ENCODE data around the gene JMJD8.
A peak's percentile ranks its signal among the peaks of the same experiment; 100 is the strongest.

Gene JMJD8, protein sequence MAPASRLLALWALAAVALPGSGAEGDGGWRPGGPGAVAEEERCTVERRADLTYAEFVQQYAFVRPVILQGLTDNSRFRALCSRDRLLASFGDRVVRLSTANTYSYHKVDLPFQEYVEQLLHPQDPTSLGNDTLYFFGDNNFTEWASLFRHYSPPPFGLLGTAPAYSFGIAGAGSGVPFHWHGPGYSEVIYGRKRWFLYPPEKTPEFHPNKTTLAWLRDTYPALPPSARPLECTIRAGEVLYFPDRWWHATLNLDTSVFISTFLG

GRCh38 chr16:684071-684794 lies at the start of gene JMJD8:
Gene JMJD8 (minus strand): TSS chr16:684334. CDS start chr16:684319, 15 bp downstream.
- peak; percentile 96 for DNase-seq

GRCh38 chr16:733382-734207 lies 49.5 kb upstream of the JMJD8 start:
- DNase-seq: no peak

DNA sequence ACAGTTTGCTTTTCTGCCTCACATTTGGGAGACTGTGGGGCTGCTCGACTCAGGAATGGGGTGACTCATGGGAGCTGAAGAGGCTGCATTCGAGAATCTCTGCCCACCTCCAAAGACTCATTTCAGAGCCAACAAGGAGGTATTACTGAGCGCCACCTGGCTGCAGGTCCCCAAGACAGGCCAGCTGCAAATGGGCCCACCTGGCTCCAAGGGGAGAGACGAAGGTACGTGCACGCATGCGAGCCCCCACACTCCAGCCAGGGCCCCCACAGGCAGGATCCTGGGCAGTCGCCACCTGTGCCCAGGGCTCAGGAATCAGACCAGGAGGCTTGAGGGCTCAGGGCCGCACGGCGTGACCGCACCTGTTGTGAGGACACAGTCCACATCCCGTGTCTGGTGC lies 48.8 kb upstream of the JMJD8 start:
- DNase-seq: no peak

DNA sequence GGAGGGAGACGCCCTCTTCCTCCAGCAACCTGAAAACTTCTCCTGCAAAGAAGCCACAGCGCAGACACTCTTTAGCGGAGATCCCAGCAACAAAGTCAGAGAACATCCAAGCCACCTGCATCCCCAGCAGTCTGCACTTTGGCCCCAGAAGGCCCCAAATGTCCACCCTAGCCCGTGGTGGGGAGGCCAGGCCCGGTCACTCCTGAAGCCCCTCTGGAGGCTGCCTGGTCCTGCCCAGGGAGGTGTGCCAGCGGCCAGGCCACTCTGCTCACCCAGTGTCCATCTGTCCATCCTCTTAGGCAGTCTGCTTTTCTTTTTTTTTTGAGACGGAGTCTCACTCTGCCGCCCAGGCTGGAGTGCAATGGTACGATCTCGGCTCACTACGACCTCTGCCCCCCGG lies 48.2 kb upstream of the JMJD8 start:
- DNase-seq: no peak

DNA sequence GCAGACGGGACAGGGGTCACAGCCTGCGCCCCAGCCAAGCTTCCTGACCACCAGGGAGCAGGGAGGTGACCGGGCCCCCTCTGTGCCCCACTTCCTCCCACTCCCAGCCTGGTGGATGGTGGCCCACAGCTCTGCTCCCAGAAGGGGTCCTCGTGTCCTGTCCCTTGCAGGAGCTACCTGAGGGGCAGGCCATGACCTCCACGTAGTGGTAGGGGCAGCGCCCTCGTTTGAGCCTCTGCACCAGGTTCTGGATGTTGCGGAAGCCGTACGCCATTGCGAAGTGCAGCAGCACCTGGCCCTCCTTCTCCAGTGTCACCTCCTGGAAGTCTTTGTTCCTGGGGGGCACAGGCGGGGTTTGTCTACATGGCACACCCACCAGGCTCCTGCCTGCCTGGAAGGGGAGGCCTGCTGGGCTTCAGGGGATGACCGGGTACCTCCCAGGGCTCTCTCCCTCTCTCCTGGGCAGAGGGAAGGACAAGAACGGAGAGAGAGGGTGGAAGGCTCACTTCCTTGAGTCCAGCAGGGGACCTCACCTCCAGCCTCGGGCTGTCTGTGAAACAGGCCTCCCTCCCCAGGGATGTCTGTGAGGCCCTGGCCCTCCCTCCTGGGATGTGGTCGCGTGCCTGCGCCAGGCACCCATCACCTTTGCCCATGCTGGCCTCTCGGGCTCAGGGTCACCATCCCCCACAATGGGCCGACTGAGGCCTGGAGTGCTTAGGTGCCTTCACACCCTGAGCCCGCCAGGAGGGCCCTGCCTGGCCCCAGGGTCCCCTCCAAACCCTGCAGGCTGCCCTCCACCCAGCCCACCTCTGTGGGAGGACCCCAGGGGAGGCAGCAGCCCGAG lies 46.8 kb upstream of the JMJD8 start:
- DNase-seq: no peak

- DNase-seq: no peak
Observed at GRCh38 chr16:729768-730665, 45.9 kb upstream of the JMJD8 start.

GRCh38 chr16:728890-729744 lies 45.0 kb upstream of the JMJD8 start:
- DNase-seq: no peak

DNA sequence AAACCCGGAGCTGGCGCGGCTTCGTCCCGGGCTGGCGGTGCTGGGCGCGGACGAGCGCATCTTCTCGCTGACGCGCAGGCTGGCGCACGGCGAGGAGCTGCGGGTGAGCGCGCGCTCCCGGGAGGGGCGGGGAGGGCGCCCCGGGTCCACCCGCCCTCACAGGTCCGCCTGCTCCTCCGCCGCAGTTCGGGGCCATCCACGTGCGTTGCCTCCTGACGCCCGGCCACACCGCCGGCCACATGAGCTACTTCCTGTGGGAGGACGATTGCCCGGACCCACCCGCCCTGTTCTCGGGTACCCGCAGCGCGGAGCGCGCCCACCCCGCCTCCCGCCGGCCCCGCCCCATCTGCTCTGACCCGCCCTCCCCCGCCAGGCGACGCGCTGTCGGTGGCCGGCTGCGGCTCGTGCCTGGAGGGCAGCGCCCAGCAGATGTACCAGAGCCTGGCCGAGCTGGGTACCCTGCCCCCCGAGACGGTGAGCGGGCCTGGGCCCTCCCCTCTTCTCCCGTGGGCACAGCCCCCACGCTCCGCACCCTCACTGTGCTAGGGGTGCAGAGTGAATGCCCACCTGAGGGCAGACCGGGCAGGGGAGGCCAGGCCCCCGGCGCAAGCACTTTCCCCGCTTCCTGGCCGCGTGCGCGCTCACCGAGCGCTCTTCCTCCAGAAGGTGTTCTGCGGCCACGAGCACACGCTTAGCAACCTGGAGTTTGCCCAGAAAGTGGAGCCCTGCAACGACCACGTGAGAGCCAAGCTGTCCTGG lies 44.2 kb upstream of the JMJD8 start:
- DNase-seq: peak; percentile 88

GRCh38 chr16:727291-727977 lies 43.3 kb upstream of the JMJD8 start:
- DNase-seq: peak; percentile 76

- peak; percentile 68 for DNase-seq
Observed at GRCh38 chr16:726438-727290, 42.5 kb upstream of the JMJD8 start, which contains the start of the genes CCDC78 and HAGHL. Gene CCDC78 (minus strand): TSS chr16:726443. CDS start chr16:726367, 76 bp downstream. Gene HAGHL (plus strand): TSS chr16:727106. CDS start chr16:727510, 404 bp downstream.

GRCh38 chr16:726188-726437 lies 42.0 kb upstream of the JMJD8 start:
- no peak for DNase-seq

GRCh38 chr16:725463-726187 lies 41.5 kb upstream of the JMJD8 start:
- no peak for DNase-seq

GRCh38 chr16:725041-725376 lies 40.9 kb upstream of the JMJD8 start:
- DNase-seq: no peak

GRCh38 chr16:724188-725040 lies 40.3 kb upstream of the JMJD8 start:
- no peak for DNase-seq

DNA sequence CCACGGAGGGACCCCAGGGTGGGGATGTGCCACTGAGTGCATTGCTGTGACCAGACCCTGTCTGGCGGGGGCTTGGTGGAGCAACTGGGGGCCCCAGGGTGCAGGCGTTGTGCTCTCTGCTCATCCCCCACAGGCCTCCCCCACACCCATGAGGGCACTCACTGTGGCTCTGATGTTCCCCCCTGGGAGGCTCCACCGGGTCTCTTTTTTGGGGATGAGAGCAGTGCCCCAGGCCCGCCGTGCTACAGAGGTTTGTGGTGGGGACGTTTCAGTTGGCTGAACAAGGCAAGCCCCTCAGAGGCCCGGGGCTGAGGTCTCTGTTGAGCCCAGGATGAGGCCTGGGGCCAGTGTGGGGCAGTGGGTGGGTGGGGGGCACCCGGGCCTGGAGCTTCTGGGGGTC lies 39.6 kb upstream of the JMJD8 start:
- DNase-seq: no peak

DNA sequence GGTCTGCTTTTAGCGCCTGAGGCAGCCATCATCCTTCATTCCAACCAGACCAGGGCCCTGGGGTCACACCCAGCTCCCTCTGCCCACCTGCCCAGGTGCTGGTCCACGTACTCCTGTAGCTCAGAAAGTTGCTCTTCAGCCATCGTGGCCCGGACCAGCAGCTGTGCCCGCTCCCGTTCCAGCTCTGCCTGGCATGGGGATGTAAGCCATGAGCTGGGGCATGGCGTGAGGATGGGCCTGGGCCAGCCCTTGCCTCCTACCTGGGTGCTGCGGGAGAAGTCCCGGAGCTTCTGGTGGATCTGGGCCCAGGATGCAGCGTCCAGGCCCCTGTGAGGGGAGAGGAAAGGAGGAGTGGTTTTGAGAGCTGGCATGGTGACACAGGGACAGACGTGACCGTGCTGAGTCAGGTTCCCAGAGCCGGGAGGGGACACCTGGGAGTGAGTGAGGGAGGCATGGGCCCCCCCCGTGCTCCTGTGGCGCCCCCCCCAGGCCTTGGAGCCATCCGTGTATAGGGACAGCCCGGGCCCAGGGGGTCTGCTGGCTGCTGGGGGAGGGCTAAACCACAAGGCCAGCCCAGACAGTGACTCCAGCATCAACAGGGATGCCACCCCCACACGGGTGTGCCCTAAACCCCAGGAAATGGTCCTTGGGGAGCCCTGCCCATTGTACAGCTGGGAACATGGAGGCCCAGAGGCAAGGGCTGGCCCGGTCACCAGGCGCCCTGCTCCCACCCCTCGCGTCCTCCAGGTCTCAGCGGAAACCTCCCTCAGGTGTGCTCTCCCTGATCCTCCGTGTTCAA lies 38.9 kb upstream of the JMJD8 start:
- no peak for DNase-seq
